HG03280 (cell line): ENCODE results near the gene CCDC102A.
"Not testable (repeated sequence)": the region's sequence is repeated elsewhere in the genome, so short reads cannot be mapped to it uniquely, and the experiment has no call there.

Source experiments
- ATAC-seq: cut with Tn5 transposase; IDR thresholded peaks from one replicate; pipeline ENCODE4 v1.9.1; 2021; ENCODE audit warnings: mild to moderate bottlenecking, moderate library complexity; ENCODE audit not compliant: unreplicated experiment

CCDC102A gene

DNA sequence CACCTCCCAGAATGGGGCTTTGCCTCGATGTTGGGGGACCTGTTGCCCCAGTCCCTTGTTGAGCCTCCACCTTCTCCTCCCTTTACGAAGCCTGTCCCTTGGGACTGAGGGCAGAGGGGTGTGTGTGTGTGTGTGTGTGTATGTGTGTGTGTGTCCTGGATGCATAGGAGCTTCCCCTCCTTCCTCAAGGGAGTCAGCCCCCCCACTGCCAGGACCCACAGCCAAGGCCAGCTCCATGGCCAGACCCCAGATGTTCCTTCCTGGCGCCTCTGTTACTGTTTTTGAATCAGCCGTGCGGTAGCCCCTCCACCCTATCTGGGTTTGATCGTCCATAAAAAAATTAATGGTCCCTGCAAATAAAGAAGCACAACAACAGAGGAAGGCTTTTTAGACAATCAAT lies 32.4 kb downstream of the CCDC102A start:
- no peak for ATAC-seq

DNA sequence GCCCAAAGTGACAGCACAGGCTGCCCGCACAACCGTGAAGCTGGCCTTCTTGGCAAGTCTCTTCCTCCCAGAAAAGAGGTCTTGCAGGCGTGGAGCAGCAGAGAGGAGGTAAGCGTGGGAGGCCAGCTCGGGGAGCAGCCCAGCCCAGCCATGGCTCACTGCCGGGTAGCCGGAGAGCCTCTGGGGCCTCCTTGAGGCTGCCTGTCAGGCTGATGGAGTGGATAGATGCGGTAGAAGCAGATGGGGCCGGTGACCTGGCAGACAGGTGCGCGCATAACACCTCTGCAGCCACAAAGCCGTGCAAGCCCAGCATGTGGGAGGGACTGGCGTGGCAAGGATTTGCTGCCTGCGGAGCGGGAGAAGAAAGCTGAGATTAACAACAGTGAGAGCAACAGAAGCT lies 33.0 kb downstream of the CCDC102A start:
- no peak for ATAC-seq

DNA sequence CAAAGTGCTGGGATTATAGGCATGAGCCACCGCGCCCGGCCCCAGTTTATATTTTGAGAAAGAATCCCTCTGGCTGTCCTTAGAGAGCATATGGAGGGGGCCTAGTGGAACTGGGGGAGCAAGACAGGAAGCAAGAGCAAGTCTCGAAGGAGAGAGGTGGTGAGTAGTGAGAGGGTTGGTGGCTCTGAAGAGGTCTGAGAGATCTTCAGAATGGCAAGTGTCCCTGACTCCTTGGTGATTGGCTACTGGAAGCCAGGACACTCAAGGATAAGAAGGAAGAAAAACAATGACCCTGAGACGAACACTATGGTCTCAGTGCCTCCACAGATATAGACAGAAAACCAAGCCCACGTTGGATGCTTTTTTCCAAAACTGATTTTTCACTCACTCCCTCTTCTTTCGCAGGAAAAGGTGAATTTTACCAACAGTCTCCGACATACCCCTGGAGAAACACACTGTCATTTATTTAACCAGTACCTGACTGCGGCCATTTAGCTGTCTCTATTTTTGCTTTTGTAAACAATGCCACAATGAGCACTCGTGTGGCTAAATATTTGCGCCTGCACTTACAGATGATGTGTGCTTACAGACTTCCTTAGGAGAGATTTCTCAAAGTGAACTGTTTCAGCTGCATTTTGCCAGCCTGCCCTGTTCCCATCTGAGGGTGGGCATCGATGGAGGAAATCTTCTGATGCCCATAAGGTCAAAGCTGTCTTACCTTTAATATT lies 34.2 kb downstream of the CCDC102A start:
- ATAC-seq, result no peak

DNA sequence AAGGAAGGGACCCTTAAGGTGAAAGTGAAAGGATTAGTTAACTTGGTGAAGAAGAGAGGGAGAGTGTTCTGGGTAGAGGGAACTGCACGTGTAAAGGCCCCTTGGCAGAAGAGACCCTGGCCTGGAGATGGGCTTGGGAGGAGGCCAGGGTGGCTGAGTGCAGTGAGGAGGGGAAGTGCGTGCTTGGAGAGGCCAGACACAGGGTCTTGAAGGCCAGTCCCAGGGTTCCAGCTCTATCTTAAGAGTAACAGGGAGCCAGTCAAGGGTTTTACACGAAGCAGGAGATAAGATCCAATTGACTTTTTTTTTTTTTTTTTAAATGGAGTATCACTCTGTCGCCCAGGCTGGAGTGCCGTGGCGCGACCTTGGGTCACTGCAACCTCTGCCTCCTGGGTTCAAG lies 34.9 kb downstream of the CCDC102A start:
- ATAC-seq, result no peak

DNA sequence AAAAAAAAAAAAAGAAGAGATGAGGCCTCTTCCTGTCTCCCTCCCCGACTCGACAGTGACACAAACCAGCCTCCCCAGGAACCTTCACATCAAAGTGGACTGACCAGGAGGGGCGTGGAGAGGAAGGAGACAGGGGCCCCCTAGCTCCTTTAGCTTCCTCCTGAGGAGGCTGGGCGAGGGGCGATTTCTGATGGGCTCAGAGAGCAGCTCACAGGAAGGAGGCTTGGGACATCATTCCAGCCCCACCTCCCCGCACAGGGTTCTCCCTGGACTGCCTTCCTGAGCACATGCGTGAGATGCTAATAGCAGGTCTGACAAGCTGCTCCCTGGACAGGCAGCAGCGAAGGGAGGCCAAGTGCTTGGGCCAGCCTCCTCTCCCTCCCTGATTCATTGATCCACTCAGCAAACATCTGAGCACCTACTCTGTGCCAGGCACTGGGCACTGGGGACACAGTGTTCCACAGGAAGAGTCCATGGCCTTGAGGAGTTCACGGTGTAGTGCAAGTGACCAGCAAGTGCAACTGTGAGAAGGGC lies 35.7 kb downstream of the CCDC102A start:
- ATAC-seq, result no peak

DNA sequence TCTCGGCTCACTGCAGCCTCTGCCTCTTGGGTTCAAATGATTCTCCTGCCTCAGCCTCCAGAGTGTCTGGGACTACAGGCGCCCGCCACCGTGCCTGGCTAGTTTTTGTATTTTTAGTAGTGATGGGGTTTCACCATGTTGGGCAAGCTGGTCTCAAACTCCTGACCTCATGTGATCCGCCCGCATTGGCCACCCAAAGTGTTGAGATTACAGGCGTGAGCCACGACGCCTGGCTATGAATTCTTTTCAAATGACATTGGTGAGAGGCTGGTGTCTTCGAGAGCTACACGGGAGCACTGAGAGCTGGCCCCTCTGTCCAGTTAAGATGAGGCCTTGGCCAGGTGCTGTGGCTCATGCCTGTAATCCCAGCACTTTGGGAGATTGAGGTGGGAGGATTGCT lies 36.4 kb downstream of the CCDC102A start:
- not testable (repeated sequence) for ATAC-seq

DNA sequence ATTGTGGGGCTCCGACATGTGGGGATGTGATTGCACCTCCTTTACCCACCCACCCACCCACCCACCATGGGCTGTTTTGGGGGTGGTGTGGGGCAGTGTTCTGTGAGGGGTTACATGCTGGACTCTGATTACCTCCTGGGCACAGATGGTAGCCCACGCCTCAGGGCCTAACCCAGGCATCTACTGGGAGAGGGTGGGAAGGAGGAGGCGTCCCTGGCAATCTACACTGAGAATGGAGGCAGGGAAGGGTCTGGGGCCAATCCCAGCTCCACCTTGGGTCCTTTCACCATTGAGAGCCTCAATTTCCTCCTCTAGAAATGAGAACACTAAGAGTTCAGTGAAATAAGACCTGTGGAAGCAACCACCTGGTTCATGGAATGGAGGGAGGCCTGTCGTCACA lies 38.3 kb downstream of the CCDC102A start:
- ATAC-seq, result no peak

DNA sequence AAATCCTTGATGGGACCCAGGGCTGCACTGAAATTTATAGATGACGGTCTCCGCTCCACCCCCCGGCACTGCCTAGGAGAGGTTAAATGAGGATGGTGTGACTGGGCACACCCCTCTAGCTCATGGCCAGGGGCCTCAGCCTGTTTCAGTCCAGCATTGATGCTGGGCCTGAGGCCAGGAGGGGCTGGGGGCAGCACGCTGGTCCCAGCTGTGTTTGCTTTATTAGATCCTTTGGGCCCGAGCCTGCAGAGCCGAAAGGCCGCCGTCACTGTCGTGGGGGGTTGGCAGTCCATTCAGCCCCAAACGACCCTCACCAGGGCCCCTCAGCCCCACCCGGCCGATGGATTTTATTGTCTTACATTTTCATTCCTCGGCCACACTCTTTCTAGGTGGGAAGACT lies 39.2 kb downstream of the CCDC102A start:
- no peak for ATAC-seq

DNA sequence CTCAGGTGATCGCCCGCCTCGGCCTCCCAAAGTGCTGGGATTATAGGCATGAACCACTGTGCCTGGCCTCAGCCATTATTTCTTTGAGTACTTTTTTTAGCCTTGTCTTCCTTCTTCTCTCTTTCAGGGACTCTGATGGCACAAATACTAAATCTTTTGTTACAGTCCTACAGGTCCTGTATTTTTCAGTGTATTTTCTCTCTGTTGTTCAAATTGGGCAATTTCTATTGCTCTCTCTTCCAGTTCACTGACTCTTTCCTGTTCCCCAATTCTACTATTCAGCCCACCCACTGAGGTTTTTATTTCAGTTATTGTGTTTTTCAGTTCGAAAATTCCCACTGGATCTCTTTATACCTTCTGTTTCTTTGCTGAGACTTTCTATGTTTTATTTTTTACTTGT lies 42.6 kb downstream of the CCDC102A start:
- no peak for ATAC-seq

DNA sequence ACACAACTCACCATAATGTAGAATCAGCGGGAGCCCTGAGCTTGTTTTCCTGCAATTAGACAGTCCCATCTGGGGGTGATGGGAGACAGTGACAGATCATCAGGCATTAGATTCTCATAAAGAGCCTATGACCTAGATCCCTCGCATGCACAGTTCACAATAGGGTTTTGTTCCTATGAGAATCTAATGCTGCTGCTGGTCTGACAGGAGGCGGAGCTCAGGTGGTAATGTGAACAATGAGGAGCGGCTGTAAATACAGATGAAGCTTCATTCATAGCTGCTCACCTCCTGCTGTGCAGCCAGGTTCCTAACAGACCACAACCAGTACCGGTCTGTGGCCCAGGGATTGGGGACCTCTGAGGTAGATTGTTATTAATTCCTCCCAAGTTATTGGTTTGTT lies 47.1 kb downstream of the CCDC102A start:
- ATAC-seq, result no peak

DNA sequence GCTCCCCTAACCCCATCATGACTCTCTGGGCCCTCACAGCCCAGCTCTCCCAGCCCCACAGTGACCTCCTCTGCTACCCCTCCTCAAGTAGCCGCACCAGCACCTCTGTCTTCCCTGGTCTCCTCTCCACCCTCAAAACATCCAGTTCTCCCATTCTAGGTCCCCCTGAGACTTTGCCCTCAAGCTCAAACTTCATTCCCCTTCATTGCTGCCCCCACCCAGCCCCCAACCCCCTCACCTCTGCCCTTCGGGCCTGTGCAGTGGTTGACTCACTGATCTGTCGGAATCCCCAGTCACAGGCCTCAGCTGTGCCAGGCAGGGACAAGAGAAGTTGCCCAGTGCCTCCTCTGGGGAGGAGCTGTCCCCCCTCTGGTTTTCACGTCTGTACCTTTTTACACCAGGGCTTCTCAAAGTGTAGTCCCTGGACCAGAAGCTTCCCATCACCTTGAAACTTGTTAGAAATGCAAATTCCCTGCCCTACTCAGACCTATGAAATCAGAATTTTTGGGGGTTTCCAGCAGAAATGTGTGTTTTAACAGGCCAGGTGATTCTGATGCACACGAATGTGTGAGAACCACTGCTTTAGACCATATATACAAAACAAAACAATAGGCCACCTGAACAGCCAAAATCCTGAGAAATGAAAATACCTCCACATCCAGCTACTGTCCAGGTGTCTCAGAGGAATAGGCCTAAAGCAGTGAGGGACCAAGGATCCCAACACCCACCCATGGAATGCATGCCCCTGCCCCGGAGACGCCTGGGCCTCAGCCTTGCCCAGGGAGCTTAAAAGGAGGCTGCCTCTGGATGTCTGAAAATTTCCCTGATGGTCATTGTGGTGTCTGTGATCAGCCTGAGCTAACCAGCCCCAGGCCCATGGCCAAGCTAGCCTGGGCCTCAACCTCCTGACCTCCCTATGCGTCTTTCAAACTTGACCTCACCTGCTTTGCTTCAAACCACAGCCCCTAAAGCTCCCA lies 49.2 kb downstream of the CCDC102A start:
- ATAC-seq, result no peak

DNA sequence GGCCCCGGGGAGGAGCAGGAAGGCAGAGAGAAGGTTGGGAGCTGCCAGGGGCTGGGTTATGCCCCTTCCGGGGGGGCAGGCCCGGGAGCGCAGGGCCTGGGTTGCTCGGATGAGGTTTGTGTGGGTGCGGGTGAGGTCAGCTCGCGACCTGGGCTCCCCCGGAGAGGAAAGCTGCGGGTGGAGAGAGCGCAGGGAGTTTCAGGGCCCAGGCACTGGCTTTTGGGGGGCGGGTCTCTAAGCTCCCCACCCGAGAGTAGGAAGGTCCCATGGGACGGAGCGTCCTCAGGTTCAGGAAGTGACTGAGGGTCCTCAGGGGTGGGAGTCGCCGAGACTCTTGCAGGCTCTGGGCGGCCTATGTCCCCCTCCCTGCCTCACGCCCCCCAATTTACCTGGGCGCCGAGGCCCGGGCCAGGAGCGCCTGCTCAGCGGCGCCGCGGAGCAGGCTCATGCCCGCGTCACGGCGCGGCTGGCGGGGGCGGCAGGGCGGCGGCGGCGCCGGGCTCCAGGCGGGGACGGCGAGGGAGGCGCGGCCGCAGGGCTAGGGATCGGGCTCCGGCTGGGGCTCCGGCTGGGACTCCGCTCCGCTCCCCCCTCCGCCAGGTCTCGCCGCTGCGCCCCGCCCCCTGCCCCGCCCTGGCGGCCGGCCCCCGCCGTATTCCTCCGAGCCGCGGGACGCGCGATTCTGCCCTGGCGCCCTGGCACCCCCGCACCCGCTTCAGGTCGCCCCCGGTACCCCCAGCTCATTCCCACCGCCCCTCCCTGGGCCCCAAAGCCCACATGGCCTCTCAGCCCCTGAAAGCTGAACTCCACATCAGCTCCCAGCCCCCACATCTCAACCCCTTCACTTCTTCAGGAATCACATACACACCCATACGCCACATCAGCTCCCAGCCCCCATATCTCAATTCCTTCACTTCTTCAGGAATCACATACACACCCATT lies 50.2 kb downstream of the CCDC102A start, which contains the start of gene DOK4:
Gene DOK4 (minus strand): TSS at position 578 of the 942 bp plus-strand sequence. CDS start 6,986 bp downstream, outside the sequence.
- peak; percentile 86 for ATAC-seq

DNA sequence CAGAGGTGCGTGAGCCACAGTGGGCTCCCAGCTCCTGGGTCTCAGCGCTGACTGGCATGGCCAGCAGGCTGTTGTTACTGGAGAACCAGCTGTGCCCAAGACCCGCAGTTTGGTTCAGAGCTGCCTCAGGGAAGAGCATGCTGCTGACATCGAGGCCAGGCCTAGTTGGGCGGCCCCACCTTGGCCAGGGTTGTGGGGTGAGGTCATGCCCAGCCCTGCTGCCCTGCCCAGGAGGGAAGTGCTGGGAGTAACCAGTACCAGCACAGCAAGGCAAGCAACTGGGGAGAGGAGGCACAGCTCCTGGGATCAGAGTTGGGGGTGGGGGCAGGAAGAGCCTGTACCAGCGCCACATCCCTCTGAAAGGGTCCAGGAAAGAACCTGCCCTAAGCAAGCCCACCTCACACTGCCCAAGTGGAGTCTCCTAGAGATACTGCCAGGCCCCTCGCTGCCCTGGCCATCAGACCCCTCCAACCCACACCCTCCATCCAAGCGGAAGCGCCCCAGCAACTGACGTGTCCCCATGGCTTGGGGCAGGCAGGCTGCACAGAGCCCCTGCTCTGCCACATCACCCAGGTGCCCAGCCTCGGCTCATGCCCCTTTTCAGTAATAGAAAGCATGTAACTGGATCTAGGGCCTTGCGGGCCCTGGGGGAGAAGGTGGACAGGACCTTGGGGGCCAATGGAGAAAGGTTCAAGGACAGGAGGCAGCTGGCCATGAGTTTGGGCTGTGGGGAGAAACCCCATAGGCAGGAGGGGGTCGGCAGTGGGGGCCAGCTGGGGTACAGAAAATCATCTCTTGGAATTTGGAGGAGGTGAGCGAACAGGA lies 51.1 kb downstream of the CCDC102A start:
- ATAC-seq, result no peak

DNA sequence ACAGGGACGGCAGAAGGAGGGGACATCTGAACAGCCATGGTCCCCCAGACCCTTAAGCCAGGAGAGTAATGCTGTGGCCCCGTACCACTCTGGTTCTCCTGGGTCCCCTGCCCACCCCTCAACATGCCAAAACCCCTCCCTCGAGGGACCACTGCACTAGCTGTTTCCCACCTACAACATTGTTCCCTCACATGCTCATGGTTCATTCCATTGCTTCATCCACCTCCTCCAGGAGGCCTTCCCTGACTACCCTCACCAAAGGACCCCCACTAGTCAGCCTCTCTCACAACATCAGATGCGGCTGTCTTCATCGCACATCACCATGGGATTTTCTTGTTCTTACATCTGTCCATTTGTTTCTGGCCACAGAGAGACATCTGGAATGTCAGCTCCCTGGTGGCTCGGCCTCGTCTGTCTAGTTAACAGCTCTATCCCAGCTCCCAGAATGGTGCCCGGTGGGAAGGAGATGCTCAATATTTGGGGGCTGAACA lies 51.8 kb downstream of the CCDC102A start:
- ATAC-seq, result no peak

DNA sequence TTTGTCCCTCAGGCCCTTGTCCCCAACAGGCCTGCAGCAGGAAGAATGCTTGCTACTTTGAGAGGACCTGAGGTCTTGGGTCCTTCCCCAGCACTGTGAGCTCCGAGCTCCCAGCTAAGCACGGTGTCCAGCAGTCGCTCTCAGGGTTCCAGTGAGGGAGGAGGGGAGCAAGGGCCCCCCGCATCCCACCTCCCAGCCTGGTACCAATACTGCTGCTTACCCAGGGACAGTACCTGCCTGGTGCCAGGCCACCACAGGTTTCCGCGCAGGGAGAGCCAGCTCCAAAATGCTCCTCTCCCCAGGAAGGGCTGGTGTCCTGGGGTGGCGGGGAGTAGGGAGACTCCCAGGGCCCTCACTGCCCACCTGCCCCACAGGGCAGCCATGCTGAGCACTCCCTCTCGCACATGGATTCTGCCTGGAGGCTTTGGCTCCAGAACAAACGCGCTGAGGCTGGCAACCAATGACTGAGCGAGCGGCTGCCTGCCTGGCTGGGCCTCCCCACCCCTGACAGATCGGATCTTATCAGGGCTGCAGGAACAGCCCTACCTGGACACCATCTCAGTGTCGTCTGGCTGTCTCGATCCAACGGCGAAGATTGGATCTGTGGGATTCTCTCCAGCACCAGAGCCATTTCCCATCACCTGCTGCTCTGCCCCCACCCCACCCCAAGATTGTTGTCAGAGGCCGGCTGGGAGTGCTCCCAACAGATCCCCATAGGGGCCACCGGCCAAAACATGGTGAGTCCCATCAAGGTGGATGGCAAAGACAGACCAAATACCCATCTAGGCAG lies 52.5 kb downstream of the CCDC102A start:
- no peak for ATAC-seq

DNA sequence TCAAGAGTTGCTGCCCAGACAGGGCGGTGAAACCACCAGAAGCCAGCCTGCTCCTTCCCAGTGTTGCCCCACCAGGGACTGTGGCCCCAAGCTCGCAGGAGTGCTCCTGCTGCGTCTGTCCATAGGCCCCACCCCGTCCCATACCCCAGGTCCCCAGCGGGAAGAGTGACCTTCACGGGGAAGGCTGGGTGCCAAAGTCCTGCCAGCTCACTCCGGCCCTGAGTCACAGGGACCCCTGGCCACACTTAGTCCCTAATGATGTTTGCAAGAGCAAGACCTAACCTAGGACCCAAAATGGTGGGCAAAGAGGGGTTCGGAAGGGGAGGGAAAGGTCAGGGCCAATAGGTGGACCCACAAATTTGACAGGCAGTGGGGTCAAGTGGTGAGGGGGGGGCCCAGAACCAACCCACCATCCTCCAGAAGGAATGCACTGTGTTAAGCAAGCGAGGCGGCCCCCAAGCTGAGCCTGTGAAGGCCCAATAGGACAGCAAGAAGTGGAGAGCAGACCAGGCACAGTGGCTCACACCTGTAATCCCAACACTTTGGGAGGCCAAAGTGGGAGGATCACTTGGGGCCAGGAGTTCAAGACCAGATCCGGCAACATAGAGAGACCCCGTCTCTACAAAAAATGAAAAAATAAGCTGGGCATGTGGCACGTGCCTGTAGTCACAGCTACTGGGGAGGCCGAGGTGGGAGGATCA lies 53.4 kb downstream of the CCDC102A start:
- no peak for ATAC-seq

DNA sequence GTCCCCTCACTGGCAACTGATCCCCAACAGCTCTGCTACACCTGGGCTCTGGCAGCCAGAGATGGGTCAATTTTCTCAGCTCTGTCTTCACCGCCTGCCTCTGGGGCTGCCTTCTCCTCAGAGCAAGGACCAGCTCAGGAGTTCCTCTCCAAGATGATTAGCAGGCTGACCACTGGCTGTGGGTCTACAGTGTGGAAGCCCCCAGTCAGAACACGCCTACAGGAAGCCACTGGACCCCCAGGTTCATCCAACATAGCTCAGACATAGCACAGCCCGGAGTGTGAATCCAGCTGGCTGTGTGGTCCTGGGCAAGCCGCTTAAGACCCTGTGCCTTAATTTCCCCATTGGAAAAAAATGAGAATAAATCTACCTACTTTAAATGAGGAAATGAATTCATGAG lies 55.0 kb downstream of the CCDC102A start:
- no peak for ATAC-seq

DNA sequence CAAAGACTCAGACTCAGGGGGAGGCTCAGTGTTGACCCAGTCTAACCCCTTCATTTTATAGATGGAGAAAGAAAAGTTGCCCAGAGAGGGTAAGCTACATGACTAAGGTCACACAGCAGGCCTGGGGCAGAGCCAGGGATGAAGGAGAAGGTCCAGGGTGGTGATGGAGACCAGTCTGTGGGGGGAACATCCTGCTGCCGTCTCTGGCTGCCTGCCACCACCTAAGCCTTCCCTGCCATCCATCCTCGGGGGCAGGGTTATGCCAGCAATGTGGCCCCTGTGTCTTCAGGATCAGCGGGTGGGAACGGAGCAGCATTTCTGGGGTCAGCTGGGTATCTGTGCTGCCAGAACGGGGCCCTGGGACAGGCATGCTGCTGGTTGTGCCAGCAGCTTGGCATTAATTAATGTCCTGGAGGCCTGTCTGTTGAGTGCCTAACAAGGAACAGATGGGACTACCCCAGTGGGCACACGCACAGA lies 55.6 kb downstream of the CCDC102A start:
- no peak for ATAC-seq
